HG03025 (cell line): Measurements from ENCODE around the gene GPSM1.

Experiments used
- ATAC-seq: cut with Tn5 transposase; IDR thresholded peaks from one replicate; pipeline ENCODE4 v1.9.1; 2021; ENCODE audit warnings: mild to moderate bottlenecking, moderate library complexity; ENCODE audit not compliant: unreplicated experiment, low FRiP score

The GPSM1 gene

GRCh38 chr9:136387217-136387616, 59.9 kb downstream of the GPSM1 start:
- no peak for ATAC-seq

DNA sequence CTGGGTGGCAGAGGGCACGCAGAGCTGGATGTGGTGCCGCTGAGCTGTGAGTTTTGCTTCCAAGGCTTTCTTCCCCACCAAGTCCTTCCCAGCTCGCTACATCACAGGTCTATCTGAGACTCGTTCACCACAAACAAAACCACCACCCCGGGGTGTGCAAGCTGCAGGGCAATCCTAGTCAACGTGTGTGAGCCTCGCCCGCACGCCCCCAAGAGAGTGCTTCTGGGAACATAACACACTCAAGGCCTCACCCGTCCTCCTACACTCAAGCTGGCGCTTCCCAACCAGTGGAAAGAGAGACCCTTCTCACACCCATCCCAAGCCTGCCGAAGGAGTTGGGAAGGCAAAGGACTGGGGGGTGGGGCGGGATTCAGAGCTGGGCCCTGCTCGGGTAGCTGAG, 62.1 kb downstream of the GPSM1 start:
- no peak for ATAC-seq

DNA sequence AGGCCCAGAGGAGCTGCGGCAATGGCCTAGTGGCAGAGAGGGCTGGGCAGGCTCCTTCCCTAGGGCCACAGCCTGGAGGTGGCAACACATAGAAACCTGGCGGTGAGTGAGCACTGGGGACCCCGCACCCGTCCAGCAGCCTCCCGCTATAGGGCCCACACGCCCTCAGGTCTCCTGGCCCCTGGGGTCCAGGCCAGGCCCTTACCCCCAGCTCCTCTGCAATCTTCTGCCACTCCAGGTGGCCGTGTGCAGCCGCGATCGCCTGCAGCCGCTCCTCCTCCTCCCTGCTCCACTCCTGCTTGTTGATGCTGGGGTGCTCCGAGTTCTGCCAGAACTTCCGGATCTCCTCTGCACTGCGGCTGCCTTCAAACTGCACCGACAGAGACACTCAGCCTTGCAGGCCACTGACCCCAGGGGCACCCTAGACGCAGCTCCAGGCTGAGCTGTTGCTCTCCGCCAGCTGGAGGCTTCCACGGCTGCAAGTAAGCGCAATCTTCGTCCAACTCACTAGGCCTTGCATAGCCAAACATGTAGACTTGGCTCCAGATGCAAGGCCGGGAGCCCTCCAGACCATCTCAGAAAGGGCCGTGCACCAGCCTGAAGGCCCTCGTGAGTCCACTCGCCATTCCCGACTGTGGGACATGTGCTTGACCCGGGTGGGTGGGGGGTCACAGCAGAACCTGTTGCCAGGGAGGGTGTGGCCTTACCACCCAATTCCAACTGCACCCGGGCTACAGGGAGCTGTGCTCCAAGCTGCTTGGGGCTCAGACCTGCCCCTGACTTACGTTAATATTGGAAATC, 64.6 kb downstream of the GPSM1 start:
- no peak for ATAC-seq

DNA sequence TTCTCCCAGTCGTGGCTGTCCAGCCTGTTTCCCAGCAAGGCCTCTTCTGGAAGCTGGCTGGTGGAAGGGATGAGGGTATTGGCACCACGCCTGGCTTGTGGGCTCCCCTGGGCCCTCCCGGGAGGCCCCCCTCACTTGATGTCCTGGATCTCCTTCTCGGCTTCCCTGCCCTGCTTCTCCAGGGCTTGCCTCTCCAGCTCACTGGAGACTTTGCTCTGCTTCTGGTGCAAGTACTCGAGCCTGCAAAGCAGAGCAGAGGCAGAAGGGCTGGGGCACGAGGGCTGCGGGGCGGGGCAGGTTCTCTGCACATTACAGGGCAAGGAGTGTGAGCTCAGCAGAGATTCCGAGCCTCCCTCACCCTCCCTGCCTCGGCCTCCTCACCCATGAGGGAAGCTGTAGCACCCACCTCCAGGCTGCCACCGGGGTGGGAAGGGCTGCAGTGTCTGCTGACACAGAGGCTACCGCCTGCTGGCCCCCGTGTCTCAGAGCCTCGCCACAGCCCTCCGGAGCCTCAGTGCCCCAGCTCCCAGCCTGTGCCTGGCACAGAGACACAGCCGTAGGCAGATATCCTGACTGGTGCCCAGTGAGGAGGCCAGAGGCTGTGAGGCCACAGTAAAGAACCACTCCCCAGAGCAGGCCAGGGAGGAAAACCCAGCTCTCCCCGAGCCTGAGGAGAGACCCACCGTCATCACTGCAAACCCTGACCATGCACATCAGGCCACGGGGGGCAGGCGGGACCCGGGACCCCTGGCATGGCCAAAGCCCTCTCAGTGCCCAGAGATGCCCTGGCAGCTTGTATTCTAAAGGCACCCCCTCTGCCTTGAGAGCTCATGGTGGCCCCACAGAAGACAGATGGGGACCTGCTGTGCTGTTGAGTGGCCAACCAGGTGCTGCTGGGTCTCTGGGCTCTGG, 65.5 kb downstream of the GPSM1 start:
- no peak for ATAC-seq

DNA sequence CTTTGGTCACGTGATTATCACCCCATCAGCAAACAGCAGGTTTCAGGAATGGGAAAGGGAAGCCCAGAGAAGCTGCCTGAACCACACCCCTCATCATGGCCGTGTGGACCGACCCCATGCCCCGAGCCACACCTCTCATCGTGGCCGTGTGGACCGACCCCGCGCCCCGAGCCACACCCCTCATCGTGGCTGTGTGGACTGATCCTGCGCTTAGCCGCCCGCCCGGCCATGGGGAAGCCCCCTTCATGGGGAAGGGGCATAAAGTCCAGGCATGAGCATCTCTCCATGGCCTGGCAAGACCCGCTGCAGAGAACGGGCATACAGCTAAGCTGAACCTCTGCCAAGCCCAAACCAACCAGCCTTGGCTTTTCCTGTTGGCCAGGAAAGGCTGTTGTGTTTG, 66.2 kb downstream of the GPSM1 start:
- ATAC-seq, result no peak

DNA sequence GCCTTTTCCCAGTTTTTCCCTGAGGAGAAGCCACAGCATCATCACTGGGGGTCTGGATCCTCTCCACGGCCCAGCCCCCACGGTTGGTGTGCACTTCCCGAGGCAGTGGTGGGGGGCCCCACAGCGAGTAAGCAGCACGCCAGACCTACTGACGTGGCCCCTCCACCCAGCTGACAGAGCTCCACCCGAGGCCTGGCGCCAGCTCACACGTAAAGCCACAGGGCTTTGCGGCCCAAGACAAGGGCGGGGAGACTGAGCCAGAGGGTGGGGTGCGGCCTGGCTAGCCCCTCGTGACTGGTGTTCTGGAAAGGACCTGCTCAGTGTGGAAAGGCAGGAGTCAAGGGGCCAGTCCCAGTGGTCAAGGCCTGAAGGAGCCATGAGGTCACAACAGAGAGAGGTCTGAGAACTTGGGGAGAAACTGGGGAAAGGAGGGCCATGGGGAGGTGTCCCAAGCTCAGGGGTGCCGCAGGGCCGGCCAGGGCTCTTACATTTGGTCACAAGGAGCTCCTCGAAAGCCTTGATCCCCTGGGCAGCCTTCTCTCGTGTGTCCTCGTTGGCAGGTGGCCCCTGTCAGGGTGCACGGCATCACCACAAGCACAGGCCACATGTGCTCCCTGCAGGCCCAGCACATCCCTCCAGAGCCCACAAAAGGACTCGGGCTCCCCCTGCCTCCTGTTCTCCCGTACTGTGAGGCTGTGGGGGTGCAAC, 67.1 kb downstream of the GPSM1 start:
- no peak for ATAC-seq

DNA sequence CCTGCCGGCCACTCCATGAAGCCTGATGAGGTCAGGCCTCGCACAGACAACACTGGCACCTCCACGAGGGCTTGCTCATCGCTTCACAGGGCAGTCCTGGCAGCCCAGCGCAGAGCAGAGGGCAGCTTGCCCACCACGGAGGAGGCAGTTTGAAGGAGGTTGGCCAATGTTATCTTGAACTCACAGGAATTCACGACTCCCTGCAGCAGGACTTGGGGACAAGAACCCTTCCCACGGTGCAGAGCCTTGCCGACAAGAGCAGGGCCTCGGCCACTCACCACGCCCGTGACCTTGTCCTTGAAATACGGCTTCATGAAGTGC, 67.6 kb downstream of the GPSM1 start:
- ATAC-seq, result no peak

DNA sequence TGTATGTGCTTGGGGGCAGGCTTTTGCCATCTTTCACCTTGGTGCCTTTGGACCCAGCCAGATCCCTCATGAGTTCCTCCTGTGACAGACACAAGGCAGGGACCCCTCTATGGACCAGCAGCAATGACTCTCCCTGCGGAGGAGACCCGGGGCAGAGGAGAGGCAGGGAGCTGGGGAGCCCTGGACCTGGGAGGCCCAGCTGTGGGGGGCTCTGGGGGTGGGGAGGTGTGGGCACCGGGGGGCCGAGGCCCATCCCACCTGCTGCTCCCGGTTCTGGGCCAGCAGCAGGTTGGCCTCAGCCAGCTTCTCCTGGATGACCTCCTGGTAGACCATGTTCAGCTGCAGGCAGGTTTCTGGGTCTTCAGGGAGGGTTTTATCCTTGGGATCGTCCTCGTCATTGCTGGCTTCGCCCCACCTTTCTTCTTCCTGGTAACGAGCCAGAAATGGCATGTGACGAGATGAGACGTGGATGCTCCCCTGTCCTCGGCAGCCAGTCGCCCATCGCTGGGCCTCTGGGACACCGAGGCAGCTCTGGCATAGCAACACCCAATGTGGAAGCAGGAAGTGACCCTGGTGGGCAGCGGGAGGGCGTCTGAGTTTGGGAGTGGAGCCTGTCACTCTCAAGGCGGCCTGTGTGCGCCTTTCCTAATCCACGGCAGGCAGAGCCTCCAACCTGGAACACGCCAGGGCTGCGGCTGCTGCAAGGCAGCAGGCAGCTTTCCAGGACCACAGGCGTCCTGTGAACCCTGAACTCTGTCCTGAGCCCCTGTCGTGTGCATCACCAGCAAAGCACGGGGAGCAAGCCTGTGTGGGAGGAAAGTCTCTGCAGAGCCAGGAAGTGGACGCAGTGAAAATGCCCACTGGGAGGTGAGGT, 68.2 kb downstream of the GPSM1 start:
- no peak for ATAC-seq

DNA sequence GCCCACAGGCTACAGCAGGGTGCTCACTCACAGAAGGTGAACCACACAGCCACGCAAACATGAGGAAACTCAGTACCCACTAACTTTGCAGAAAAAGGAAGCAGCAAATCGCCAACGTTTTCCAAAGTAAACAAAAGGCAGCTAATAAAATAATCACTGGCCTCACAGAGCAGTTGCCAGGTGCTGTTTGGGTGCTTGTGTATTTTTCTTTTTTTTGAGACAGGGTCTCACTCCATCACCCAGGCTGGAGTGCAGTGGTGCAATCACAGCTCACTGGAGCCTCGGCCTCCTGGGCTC, 68.8 kb downstream of the GPSM1 start:
- no peak for ATAC-seq

- no peak for ATAC-seq
Observed at GRCh38 chr9:136397643-136398042, 70.3 kb downstream of the GPSM1 start.

DNA sequence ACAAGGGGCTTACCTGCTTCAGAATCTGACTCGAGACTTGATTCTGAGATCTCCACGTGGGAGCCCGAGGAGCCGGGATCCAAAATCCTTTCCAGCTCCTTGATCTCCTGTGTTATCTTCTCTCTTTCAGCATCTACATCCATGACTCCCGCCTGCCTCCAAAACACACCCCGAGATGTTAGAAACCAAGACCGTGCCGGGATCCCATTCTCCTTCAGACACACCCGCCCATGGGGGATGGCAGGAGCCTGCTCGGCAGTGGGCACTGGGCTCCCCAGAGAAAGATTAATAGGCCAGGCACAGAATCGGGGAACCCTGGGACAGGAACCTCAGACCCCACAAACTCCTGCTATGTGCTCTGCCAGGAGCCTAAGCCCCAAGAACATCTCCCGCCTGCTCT, 70.9 kb downstream of the GPSM1 start:
- no peak for ATAC-seq

GRCh38 chr9:136399176-136400037, 72.1 kb downstream of the GPSM1 start:
- peak; percentile 9 for ATAC-seq

GRCh38 chr9:136400038-136400834, 72.9 kb downstream of the GPSM1 start, which contains the start of gene SNAPC4:
SNAPC4 (minus strand) TSS chr9:136400170; CDS start chr9:136398428, 1,742 bp downstream.
- ATAC-seq, result peak; percentile 57

GRCh38 chr9:136401173-136401922, 74.0 kb downstream of the GPSM1 start:
- ATAC-seq, result no peak

DNA sequence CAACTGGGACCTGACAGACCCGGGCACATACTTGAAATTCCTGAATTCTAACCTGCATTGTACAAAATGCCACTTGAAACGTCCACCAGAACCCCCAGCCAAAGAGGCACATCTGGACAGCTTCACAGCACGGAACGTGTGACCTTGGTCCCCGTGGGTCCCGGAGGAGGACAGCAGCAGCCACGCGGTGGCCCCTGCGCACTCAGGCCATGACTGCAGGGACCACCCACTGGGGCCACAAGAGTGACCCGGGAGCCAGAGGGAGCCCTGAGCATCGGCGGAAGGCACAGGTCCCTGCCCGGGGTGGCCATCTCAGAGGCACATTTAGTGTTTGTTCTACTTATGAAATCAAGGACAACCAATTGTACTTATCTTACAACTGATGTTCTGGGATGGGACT, 74.7 kb downstream of the GPSM1 start:
- no peak for ATAC-seq

DNA sequence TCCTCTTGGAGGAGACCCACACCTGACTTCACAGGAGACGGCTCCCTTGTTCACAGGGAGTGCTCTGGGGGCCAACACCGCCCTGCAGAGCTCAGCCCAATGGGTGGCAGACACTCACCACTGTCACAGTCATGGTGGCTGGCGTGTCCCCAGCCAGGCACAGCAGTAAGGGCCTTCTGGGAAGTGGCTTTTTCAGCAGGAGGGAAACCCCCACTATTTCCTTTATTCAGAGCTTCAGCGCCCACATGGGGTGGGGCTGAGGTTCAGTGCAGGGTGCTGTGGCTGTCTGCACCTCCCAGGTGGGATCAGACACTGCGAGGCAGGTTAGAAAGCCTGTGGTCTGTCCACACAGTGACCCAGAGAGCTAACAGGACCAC, 76.2 kb downstream of the GPSM1 start:
- ATAC-seq, result no peak

DNA sequence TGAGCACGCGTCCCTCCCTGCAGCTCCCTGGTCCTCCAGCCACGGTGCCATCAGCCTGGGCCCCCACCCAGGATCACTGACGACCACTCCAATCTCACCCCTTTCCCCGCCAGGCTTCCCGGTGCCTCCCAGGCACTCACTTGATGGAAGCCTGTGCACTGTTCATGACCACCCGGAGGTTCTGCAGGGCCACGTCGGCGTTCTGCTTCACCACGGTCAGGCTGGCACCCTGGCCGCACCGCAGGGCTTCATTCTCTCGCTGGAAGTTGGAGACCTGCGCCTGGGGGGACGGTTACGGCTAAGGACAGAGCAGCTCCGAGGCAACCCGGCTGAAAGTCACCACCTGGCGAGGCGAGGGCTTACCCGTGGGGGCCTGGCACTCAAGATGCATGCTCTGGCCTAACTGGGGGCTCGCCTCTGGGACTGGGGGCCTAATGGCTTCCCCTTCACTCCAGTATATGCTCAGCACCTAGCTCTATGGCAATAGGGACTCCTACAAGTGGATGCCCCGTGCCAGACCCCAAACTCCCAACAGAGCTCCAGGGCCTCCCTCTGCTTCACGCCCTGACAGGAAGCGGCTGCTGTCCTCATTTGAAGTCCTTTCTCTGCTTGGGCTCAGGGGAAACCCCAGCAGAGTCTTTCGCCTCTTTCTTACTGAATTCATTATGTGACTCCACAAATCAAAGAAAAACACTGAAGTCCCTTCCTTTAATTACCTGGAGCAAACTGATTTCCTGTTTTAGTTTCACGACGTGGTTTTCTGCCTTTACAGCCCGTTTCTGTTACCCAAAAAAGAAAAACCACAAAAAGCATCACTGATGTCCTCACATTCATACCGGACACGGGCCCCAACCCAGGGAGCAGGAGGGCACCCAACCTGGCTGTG, 76.8 kb downstream of the GPSM1 start:
- ATAC-seq, result no peak
